Measurements from ENCODE around the gene NPRL2.

GRCh38 chr3:50304601-50305000, 46.0 kb downstream of the NPRL2 start:
- TF ChIP-seq POLR2AphosphoS5 (IDR thresholded peaks at IDR 0.05; ENCODE audit: low read depth, low read length) (no peak), SIN3A (IDR thresholded peaks at IDR 0.05; ENCODE audit: borderline replicate concordance, insufficient read depth, low read length) (no peak)
- TF ChIP-seq, protein P1, sequence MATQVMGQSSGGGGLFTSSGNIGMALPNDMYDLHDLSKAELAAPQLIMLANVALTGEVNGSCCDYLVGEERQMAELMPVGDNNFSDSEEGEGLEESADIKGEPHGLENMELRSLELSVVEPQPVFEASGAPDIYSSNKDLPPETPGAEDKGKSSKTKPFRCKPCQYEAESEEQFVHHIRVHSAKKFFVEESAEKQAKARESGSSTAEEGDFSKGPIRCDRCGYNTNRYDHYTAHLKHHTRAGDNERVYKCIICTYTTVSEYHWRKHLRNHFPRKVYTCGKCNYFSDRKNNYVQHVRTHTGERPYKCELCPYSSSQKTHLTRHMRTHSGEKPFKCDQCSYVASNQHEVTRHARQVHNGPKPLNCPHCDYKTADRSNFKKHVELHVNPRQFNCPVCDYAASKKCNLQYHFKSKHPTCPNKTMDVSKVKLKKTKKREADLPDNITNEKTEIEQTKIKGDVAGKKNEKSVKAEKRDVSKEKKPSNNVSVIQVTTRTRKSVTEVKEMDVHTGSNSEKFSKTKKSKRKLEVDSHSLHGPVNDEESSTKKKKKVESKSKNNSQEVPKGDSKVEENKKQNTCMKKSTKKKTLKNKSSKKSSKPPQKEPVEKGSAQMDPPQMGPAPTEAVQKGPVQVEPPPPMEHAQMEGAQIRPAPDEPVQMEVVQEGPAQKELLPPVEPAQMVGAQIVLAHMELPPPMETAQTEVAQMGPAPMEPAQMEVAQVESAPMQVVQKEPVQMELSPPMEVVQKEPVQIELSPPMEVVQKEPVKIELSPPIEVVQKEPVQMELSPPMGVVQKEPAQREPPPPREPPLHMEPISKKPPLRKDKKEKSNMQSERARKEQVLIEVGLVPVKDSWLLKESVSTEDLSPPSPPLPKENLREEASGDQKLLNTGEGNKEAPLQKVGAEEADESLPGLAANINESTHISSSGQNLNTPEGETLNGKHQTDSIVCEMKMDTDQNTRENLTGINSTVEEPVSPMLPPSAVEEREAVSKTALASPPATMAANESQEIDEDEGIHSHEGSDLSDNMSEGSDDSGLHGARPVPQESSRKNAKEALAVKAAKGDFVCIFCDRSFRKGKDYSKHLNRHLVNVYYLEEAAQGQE (IDR thresholded peaks at IDR 0.05; ENCODE audit: insufficient read depth in 1 of 2, low read depth in 2 of 2, low read length in 2 of 2): no peak

All from PFSK-1 (cell line).